Measurements from ENCODE around the gene SFTPA1.
"Not testable (repeated sequence)": the region's sequence is repeated elsewhere in the genome, so short reads cannot be mapped to it uniquely, and the experiment has no call there.

SFTPA1 gene

GRCh38 chr10:79611193-79611976 lies 646 bp downstream of the SFTPA1 start:
- not testable (repeated sequence) for DNase-seq (ENCODE audit: low read depth in 2 of 2)

- no peak for DNase-seq (ENCODE audit: low read depth in 2 of 2)
These were observed 4.8 kb downstream of the SFTPA1 start for GRCh38 chr10:79615577-79615976.

- no peak for DNase-seq (ENCODE audit: low read depth in 2 of 2)
These were observed 5.4 kb downstream of the SFTPA1 start for GRCh38 chr10:79616164-79616563.

GRCh38 chr10:79623663-79624062 lies 12.9 kb downstream of the SFTPA1 start:
- not testable (repeated sequence) for DNase-seq (ENCODE audit: low read depth in 2 of 2)

DNA sequence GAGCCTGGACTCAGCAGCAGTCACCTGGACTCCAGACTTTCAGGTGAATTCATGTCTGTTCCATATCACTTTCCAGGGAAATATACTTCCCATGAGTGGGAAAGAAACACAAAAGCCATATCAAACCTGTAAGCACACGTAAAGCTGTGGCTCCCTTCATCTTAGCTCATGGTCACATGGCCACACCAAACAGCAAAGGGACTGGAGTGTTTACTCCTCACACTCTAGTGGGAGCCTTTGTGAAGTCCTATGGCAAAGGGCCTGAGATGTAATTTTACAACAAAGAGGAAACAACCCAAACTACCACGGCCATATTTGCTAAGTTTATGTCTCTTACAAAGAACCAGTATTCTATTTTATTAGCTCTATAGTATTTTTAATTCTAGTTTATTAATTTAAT lies 16.3 kb downstream of the SFTPA1 start:
- no peak for DNase-seq (ENCODE audit: low read depth in 2 of 2)

GRCh38 chr10:79628083-79628482 lies 17.3 kb downstream of the SFTPA1 start:
- DNase-seq (ENCODE audit: low read depth in 2 of 2), result no peak

DNA sequence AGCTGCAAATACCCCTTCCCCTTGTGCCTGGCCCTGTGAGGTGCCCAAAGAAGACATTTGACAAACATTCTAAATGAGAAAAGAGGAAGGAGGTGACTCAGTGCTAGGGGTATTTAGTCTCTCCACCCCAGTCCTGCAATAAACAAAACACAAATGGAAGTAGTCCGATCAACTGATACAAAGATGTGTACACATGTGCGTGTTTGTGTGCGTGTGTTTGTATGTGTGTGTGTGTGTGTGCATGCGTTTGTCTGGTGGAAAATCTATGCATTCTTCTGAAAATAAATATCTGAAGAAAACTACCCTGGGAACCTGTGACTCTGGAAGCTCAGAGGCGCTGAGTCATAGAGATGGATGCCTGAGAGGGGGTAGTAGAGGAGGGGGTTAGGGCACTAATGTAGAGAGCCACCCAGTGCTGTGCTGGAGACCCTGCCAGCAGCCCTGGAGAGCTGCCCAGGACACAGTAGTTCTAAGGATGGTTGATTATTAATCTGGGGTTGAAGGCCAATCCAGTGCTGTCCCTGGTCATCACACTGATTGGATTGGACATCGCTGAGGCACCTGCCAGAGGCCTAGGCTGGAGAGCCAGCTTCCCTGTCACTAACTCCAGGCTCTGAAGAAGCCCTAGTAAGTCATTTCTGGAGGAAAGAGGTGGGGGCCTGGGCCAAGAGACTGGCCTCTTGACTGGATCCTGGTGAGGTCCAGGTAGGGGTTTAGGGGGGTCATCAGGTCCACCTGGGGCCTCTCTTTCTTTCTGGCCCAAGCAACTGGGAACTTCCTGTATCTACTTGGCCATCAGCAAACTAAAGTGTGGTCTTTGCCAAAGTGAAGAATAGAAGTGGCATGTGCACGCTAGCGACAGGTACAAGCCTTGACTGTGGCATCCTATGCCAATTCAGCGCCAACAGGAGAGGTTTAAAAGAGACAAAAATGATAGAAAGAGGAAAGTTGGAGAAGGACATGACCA lies 18.5 kb downstream of the SFTPA1 start:
- DNase-seq (ENCODE audit: low read depth in 2 of 2), result no peak

GRCh38 chr10:79629955-79630327 lies 19.2 kb downstream of the SFTPA1 start:
- DNase-seq (ENCODE audit: low read depth in 2 of 2), result no peak

DNA sequence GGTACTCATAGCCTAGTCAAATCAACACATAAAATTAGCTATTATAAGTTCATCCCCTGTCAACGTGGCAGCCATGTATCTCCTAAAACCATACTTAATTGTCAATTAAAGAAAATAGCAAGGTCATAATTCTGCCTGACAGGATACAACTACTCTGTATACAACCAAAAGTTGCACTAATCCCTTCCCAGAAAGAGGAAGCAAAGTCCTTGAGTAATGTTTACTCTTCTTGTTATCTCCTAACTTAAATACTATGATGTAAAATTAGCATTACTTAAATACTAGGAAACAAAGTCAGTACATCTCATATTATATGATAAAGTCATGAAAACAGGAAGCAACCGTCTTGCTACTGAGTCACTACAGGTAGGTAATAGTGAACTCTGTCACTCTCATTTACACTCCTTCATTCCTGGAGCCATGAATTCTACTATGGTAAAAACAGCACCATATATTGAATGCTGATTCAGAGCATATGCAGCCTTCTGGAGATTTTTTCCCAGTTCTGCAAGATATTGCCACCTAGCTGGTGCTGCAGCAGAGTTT lies 26.0 kb downstream of the SFTPA1 start:
- not testable (repeated sequence) for DNase-seq (ENCODE audit: low read depth in 2 of 2)

- DNase-seq (ENCODE audit: low read depth in 2 of 2), result no peak
These were observed 27.6 kb downstream of the SFTPA1 start for GRCh38 chr10:79638318-79638717.

- DNase-seq (ENCODE audit: low read depth in 2 of 2), result not testable (repeated sequence)
These were observed 42.0 kb downstream of the SFTPA1 start for GRCh38 chr10:79652695-79653094.

GRCh38 chr10:79663287-79663686 lies 52.5 kb downstream of the SFTPA1 start:
- not testable (repeated sequence) for DNase-seq (ENCODE audit: low read depth in 2 of 2)

- not testable (repeated sequence) for DNase-seq (ENCODE audit: low read depth in 2 of 2)
These were observed 53.9 kb downstream of the SFTPA1 start for GRCh38 chr10:79664686-79665085.

Data from stimulated activated CD8-positive, alpha-beta memory T cell treated with anti-CD3 and anti-CD28 coated beads, Interleukin-15, amount 100 ng/mL, for 48 hours (primary cell).